GM21529 (cell line): Measurements from ENCODE around the gene KDM7A.
A peak's percentile ranks its signal among the peaks of the same experiment; 100 is the strongest.

ENCODE experiments used
- ATAC-seq: cut with Tn5 transposase; IDR thresholded peaks from one replicate; pipeline ENCODE4 v1.9.1; 2021; ENCODE audit not compliant: unreplicated experiment

KDM7A gene, protein sequence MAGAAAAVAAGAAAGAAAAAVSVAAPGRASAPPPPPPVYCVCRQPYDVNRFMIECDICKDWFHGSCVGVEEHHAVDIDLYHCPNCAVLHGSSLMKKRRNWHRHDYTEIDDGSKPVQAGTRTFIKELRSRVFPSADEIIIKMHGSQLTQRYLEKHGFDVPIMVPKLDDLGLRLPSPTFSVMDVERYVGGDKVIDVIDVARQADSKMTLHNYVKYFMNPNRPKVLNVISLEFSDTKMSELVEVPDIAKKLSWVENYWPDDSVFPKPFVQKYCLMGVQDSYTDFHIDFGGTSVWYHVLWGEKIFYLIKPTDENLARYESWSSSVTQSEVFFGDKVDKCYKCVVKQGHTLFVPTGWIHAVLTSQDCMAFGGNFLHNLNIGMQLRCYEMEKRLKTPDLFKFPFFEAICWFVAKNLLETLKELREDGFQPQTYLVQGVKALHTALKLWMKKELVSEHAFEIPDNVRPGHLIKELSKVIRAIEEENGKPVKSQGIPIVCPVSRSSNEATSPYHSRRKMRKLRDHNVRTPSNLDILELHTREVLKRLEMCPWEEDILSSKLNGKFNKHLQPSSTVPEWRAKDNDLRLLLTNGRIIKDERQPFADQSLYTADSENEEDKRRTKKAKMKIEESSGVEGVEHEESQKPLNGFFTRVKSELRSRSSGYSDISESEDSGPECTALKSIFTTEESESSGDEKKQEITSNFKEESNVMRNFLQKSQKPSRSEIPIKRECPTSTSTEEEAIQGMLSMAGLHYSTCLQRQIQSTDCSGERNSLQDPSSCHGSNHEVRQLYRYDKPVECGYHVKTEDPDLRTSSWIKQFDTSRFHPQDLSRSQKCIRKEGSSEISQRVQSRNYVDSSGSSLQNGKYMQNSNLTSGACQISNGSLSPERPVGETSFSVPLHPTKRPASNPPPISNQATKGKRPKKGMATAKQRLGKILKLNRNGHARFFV

DNA sequence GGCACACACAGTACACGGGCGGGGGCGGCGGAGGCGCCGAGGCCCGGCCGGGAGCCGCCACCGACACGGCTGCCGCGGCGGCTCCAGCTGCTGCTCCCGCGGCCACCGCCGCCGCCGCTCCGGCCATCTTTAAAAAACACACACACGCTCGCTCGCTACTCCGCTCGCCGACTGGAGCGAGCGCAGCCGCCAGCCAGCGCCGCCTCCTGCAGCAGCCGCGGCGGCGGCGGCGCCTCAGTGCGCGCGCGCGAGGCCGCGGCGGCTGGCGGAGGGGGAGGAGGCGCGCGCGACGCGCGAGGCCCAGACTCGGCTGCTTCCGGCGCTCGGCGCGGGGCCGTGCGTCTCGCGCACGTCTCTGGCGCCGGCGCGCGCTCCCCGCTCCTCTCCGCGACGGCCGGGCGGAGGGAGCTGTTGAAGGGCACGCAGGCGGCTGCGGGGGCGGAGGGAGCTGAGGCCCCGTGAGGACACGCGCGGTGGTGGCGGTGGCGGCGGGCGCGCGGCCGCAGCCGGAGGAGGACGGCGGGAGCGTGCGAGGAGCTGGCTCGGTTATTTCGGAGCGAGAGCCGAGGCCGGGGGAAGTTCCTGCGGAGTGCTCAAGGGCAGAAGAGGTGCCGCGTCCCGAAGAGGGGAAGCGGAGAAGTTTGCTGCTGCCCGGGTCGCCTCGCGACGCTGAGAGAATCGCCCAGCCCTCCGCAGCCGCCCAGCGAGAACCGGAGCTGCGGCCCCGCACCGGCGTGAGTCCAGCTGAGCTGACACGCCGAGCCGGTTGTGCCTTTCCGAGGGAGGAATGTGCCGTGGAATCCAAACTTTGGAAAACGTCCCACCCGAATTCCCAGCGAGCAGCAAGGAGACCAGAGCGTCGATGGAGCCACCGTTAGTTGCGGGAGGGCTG is at the start of gene KDM7A:
Gene KDM7A, minus strand, starts transcription at position 173 of the 892 bp plus-strand sequence. Its CDS starts 46 bp downstream, at position 127.
- ATAC-seq = peak; percentile 66

DNA sequence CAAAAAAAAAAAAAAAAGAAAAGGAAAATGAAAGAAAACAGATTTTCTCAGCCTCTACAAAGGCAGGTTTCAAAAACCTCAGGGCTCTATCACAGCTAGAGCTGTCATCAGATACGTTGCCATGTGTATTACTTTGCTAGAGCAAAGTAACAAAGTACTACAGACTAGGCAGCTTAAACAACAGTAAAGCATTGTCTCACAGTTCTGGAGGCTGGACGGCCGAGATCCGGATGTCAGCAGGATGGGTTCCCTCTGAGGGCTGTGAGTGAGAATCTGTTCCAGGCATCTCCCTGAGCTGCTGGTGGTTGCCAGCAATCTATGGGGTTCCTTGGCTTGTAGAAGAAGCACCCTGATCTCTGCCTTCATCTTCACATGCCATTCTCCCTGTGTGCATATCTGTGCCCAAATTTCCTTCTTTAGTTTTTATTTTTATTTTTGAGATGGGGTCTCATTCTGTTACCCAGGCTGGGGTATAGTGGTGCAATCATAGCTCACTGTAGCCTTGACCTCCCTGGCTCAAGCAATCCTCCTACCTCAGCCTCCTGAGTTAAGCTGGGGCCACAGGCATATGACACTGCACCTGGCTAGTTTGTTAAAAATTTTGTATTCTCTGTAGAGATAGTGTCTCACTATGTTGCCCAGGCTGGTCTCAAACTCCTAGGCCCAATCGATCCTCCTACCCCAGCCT is 48.9 kb upstream of the KDM7A start:
- ATAC-seq = no peak

DNA sequence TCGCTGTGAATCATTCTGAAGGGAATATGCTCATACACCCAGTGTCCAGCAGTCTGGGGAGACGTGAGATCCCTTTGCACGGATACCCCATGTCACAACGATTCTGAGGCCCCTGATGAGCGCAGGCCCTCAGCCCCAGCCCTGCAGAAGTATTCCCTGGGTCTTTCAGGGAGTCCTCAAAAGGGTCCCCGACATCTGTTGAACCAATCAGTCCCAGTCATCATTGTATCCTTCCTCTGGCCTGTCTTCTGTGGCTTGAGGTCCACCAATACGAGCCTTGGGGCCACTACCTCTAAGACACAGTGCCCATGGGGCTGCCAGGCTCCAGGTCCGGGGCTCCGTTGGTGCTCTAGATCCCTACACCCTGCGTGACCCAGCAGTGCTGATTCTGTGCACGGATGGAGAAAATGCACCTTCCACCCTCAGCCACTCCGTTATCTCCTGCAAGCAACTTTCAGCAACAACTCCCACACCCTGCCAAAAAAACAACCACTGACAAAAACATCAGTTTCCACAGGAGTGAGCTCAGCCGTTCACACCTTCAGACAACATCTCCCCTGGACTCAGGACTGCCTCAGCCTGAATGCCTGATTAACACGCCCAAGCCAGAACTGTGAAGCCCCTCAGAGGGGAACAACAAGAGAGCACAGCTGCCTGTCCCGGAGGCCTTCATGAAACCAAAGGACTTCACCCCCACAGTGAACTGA is 46.9 kb upstream of the KDM7A start:
- no peak for ATAC-seq

DNA sequence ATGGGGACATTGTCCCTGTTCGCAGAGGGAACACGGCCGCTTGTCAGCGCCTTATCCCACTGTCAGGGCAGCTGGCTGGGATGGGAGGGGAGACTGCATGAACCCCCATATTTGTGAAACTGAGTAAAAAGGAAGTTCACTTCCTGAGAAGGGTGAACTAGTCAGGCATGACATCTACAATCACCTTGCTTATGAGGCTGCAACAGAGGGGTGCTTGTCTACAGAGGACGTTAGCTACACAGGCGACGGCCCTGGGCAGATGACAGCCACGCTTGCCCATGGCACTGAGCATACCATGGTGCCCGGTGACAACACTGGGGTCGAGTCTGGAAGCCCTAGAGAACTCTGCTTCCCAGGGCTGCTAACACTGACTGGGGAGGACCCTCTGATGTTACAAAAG is 46.0 kb upstream of the KDM7A start:
- ATAC-seq = peak; percentile 63

DNA sequence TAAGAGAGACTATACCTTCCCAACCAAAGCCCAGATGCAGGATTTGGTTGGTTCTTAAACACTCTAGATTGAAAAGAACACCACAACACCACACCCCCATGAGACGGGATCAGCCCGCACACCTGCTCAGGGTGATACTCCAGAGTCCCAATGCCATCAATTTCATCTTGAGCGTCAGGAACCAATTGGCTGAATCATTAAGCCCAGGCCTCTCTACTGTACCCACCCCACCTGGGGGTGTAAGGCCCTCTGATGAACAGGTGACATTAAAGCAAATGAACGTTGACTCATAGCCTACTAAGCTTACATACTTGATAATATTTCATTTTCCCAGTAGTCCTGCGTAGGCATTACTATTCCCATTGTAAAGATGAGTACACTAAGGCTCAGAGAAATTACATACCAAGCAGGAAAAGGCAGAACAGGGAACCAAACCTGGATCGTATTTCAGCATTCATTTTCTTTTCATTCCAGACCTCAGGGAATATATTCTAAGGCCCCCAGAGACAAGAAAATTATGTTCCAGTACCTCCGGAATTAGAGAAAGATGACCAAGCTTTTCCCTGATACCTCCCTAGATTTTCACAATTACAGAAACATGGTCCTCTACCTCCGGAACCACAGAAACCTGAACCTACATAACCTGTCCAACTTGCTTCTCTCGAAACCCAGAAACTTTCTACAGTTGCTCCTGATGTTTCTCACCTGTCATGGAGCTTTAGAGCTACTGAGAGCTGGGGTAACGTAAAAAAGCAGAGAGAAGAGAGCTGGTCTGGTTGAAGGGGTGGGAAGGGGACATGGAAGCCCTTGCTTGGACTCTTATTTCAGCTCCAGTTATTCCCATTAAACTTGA is 43.1 kb upstream of the KDM7A start:
- no peak for ATAC-seq

DNA sequence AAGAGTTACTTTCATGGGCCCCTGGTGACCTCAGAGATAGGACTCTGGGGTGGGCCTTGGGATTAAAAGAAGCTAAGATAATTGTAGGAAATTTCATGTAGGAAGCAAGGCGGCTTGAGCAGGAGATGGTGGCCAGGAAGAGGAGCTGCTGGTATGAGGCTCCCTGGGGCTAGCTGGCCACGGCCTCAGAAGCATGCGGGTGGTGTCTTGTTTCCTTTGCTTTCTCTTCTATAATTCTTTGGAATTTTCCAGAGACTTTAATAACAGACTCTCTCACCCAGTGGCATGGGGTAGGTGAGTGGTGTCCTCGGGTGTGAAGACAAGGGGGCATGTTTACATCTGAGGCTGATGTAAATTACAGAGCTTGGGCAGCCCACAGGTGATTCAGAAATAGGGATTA is 41.9 kb upstream of the KDM7A start:
- no peak for ATAC-seq

DNA sequence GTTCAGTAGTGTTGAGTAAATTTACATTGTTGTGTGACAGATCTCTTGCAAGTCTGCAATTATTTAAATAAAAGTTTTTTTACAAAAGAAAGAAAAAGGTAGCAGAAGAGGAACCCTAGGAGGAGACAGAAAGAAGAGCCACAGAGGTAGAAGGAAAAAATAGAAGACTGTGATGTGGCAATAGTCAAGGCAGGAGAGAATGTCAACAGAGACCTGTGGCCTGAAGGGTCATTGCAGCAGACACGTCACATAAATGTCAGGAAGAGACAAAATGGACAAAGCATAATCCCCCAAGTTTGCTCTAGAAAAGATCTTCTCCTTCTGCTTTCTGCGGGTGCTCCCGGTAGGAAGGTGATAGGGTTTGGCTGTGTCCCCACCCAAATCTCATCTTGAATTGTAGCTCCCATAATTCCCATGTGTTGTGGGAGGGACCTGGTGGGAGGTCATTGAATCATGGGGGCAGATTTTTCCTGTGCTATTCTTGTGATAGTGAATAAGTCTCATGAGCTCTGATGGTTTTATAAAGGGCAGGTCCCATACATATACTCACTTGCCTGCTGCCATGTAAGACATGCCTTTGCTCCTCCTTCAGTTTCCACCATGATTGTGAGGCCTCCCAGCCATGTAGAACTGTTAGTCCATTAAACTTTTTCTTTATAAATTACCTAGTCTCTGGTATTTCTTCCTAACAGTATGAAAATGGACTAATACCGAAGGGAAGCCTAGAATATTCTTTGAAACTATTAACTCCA is 41.1 kb upstream of the KDM7A start:
- no peak for ATAC-seq

DNA sequence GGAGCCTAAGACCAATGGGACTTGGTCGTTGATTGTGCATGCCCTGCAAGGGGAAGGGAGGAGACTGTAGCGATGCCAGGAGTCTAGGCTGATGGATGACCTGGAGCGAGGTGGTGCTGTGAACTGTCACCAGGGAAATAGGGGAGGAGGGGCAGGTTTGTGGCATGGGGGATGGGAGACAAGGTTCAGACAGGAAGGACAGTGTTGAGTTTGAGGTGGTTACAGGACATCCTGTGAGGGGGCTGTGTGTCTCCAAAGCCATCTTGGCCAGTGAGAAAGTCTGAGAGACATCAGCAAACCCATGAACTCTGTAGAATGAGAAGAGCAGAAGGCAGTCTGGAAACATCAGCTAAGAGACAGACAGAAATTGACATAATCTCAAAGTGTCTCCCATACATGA is 38.5 kb upstream of the KDM7A start:
- no peak for ATAC-seq

DNA sequence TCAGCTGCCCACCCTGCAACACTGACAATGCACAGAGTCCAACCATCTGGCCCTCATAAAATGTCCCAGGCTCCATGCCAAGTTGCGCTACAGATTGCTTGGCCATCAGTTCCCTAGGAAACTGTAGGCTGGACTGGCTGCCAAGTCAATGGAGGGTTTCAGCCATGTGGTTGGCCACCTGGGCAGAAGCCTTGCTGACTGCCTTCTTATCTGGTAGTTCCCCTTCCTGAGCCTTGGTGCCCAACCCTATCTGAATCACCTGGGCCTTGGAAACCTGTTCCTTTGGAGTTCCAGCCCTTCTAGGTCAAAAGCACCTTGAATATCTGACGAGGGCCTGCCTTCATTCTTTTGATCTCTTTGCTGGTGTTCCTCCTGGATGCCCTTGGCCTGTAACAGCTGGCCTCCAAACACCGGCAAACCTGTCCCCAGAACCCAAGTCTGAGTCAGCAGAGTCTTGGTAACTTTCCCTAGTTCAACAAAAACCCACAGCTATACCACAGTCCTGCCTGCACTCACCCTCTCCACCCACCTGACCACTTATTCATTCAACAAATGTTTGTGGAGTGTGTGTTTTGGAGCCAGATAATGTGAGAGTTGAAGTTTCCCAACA is 37.4 kb upstream of the KDM7A start:
- ATAC-seq = no peak

DNA sequence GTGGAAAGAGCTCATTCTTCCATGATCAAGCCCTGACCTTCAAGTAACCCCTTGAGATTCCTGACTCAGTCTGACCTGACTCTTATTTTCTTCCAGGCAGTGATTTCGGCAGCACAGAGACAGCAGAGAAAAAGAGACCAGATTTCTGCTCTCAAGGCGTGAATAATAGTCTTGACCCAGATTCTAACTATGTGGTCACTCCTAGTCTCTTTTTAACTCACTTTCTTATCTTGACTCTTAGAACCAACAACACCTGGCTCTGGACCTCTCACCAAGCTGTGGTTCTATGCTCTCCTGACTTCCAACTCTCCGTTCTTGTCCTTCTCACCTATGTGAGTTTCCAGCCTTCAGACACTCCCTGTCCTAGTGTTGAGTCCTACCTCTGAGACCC is 36.9 kb upstream of the KDM7A start:
- no peak for ATAC-seq

DNA sequence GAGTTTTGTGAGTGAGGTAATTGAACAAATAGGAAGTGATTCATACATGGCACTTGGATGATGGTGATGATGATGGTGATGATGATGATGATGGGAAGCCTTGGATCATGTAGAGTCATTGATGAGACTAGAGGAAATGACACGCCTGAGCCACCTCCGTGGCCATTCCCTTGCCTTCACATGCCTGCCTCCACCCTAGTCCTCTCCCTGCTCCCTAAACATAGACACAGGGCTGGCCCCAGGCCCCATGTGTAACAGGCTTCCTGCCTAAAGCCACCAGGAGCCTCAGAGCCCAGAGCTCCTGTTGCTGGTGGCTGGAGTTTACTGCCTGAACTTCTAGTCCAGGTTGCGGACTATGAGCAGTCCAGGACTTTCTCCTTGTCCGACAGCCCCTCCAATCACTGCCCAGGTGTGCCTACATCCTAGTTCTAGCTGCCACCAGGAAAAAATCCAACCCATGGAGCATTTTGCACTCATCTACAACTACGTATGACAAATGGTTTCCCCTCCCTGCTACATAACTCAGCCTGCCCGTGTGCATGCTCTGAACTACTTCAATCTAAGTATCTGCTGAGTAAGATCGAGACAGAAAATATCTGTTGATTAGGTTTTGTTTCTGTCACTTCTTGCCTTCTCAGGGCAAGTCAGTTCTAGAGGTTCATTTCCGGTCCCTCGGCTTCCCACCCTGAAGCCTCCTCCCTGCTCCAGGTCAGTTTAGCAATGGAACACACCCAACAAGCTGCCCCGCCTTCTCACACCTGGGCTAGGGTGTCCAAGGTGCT is 35.5 kb upstream of the KDM7A start:
- peak; percentile 61 for ATAC-seq

DNA sequence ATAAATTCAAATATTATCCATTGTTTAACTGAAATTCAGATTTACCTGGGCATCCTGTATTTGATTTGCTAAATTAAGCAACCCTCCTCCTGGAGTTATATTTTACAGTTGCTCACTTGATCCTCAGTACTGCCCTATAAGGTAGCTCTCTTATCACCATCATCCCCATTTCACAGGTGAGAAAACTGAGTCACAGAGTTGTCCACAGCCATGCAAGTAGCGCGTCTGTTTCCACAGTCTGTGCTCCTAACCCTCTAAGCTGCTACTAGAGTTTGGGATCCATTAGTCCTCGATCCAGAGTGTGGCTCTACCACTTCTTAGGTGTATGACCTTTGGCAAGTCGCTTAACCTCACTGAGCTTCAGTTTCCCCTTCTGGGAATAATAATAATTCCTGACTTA is 34.9 kb upstream of the KDM7A start:
- ATAC-seq = no peak

DNA sequence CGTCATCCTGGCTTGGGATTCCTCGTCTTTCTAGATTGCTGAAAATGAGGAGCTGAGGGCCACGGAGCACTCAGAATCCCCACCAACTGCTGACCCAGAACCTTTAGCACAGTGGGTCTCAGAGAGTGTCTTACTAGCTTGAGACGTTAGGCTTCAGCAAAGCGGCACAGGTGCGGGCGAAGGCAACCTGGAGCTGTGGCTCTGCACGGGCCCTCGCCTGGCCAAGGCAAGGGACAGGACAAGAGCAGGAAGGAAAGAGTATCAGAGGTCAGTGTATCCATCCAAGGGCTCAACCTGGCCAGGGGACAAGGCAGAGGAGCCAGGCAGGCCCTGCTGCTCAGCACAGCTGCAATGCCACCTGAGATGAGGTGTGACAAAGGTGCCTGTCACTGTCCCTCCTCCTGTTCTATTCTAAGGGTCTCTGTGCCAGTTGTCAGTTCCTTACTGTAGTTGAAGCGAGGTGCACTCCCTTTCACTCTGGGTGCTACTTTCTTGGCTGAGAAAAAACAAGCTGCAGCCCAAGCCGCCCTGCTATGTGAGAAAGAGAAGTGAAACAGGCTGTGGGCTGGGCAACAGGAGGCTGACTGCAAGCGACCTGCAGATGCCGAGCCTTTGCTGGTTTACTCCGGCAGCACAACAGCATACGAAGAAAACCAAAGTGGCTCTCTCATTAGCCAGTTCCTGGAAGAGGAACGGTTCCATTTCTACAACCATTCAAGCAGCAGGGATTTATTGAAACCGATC is 33.3 kb upstream of the KDM7A start:
- peak; percentile 86 for ATAC-seq

DNA sequence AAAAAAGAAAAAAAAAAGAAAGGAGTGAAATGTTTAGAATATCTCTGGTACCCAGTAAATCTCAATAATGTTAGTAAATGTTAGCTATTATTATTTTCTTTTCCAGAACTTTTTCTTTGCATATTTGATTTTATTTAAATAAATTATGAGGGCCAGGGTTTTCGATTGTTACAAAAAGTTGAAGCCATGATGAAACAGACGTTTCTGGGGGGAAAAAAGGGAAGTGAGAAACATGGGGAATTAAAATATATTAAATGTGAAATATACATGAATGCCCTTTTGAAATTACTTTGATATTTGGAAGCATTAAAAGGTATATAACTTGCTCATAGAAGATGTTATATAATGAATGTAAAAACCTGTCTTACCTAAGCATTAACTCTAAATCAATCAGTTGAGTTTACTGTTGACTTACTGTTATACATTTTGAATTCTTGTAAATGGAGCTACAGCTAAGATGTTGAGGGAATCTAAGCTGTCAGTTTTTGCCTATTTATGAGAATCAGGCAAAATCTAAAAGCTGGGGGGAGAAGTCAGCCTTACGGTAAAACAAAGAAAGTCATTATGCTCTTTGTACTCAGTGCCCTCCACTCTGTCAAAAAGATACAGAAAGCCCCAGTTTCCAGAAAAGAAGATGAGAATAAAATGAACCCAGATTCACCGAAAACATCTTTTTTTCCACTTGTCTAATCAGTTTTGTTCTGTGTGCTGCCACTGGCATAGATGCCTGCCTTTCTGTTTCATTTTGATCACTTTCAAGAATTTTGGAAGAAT is 30.0 kb upstream of the KDM7A start:
- no peak for ATAC-seq

DNA sequence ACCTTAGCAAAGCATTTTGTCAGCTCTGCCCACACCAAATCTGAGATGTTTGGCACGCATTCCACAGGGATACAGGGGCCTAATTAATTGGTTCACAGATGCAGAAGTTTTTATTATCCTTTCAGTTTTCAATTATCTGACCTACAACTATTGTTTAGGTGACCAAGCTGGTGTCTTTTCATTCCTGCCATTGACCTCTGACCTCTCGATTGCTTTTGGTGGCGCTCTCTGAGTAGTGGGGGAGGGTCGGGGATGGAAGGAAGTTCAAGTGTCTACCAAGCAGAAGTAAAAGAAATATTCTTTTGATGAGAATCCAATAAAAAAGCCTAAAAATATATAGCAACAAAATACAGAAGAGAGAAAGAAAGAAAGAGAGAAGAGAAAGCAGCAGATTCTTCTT is 28.8 kb upstream of the KDM7A start:
- no peak for ATAC-seq

DNA sequence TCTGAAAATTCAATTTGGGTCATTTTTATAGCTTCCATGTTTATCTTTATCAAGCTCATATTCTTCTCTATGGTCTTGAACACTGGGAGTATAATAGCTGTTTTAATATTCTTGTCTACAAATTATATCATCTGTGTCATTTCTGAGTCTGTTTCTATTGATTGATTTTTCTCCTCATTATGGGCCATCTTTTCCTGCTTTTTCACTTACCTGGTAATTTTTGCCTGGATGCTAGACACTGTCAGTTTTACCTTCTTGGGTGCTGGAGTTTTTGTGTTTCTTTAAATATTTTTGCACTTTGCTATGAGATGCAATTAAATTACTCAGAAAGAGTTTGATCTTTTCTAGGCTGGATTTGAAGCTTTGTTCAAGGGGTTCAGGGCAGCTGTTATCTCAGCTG is 26.8 kb upstream of the KDM7A start:
- no peak for ATAC-seq
